Astrocyte of the spinal cord (primary cell): ENCODE results near the gene POLL.

Experiments
- DNase-seq: peaks from one replicate; pipeline ENCODE4 v3.0.0; 2011; ENCODE audit warnings: low read depth, low spot score
- H3K4me3 ChIP-seq: 2 replicates; pipeline ENCODE4 v1.5.1; 2011; ENCODE audit warnings: low read depth, mild to moderate bottlenecking, low read length, moderate library complexity
- CTCF ChIP-seq: IDR thresholded peaks from 2 replicates; pipeline ENCODE4 v1.5.1; 2012; ENCODE audit warnings: low read depth, mild to moderate bottlenecking, low read length, inconsistent platforms
- in situ Hi-C: cut with HindIII; loops from 2 replicates; pipeline ENCODE4 v1.10.0; 2017; ENCODE audit warnings: low sequenced_read_pairs

The POLL gene

GRCh38 chr10:101624526-101625102 is 36.6 kb upstream of the POLL start:
- TF ChIP-seq CTCF: no peak
- DNase-seq: no peak
- no peak overlapping the region for H3K4me3 ChIP-seq
- in situ Hi-C loops: no loop called here

GRCh38 chr10:101623528-101623927 is 35.5 kb upstream of the POLL start:
- no peak for TF ChIP-seq CTCF
- no peak overlapping the region for H3K4me3 ChIP-seq
- in situ Hi-C loops: no loop called here
- no peak for DNase-seq

GRCh38 chr10:101619983-101620382 is 31.9 kb upstream of the POLL start:
- no peak for DNase-seq
- no peak overlapping the region for H3K4me3 ChIP-seq
- no peak for TF ChIP-seq CTCF
- in situ Hi-C loops: no loop called here

GRCh38 chr10:101618871-101619270 is 30.8 kb upstream of the POLL start:
- in situ Hi-C loops: no loop called here
- no peak overlapping the region for H3K4me3 ChIP-seq
- DNase-seq: no peak
- TF ChIP-seq CTCF: no peak

GRCh38 chr10:101617824-101618568 is 29.9 kb upstream of the POLL start:
- TF ChIP-seq CTCF: no peak
- in situ Hi-C loops: no loop called here
- no peak for DNase-seq
- H3K4me3 ChIP-seq: no peak overlapping the region

GRCh38 chr10:101617102-101617823 is 29.2 kb upstream of the POLL start:
- no peak for TF ChIP-seq CTCF
- no peak for DNase-seq
- H3K4me3 ChIP-seq: no peak overlapping the region
- in situ Hi-C loops: no loop called here
